ENCODE measurements around the gene TACR1. TPM values are rescaled to one million over a fixed set of nuclear protein-coding genes. Genes with fewer than 3 reads are reported as not detected.
"Not testable (repeated sequence)": the region's sequence is repeated elsewhere in the genome, so short reads cannot be mapped to it uniquely, and the experiment has no call there.

The TACR1 gene
- 1 to 10 TPM in 2 of 3 donors, under 1 TPM in 1; 0.18 to 1.6 (median 1.2) TPM for polyA plus RNA-seq

- H3K27ac ChIP-seq (ENCODE audit: low read depth, low read length) = no peak within 1 kb of the TSS
- WGBS, 3 donors = 1% methylated on average over 46 of the region's 46 CpGs
These were observed at the start of gene TACR1 for GRCh38 chr2:75199428-75200011. Gene TACR1 (minus strand): TSS chr2:75199520. CDS start chr2:75198934, 586 bp downstream.

GRCh38 chr2:75248581-75248980 is 49.3 kb upstream of the TACR1 start:
- not testable (repeated sequence) for H3K27ac ChIP-seq (ENCODE audit: low read depth, low read length)
- 79 to 95% (median 94%) methylated on average over 6 of the region's 6 CpGs for WGBS, 3 donors

GRCh38 chr2:75246441-75247167 is 47.3 kb upstream of the TACR1 start:
- H3K27ac ChIP-seq (ENCODE audit: low read depth, low read length) = no peak overlapping the region
- WGBS, 3 donors = 72 to 76% (median 74%) methylated on average over 7 of the region's 7 CpGs

- WGBS, 3 donors = 85 to 93% (median 92%) methylated on average over 9 of the region's 9 CpGs
- H3K27ac ChIP-seq (ENCODE audit: low read depth, low read length) = no peak overlapping the region
These were observed 43.9 kb upstream of the TACR1 start for GRCh38 chr2:75243219-75243618.

GRCh38 chr2:75241696-75242095 is 42.4 kb upstream of the TACR1 start:
- WGBS, 3 donors = 82 to 93% (median 92%) methylated on average over 4 of the region's 4 CpGs
- H3K27ac ChIP-seq (ENCODE audit: low read depth, low read length) = no peak overlapping the region

- WGBS, 3 donors = 70 to 79% (median 75%) methylated on average over 6 of the region's 6 CpGs
These were observed 39.5 kb upstream of the TACR1 start for GRCh38 chr2:75238670-75239330.

GRCh38 chr2:75237296-75237695 is 38.0 kb upstream of the TACR1 start:
- 95 to 96% (median 95%) methylated on average over 1 of the region's 1 CpG for WGBS, 3 donors
- H3K27ac ChIP-seq (ENCODE audit: low read depth, low read length) = no peak overlapping the region

More at GRCh38 chr2:75238670-75239330, 39.5 kb upstream of the TACR1 start:
- no peak overlapping the region for H3K27ac ChIP-seq (ENCODE audit: low read depth, low read length)

- no peak overlapping the region for H3K27ac ChIP-seq (ENCODE audit: low read depth, low read length)
- WGBS, 3 donors = 84 to 89% (median 87%) methylated on average over 4 of the region's 4 CpGs
These were observed 34.6 kb upstream of the TACR1 start for GRCh38 chr2:75233965-75234364.

GRCh38 chr2:75226617-75227016 is 27.3 kb upstream of the TACR1 start:
- no peak overlapping the region for H3K27ac ChIP-seq (ENCODE audit: low read depth, low read length)
- 81 to 96% (median 91%) methylated on average over 3 of the region's 3 CpGs for WGBS, 3 donors

- WGBS, 3 donors = 41 to 67% (median 59%) methylated on average over 3 of the region's 3 CpGs
- H3K27ac ChIP-seq (ENCODE audit: low read depth, low read length) = no peak overlapping the region
These were observed 26.8 kb upstream of the TACR1 start for GRCh38 chr2:75226099-75226498.

- 87 to 91% (median 90%) methylated on average over 4 of the region's 4 CpGs for WGBS, 3 donors
- H3K27ac ChIP-seq (ENCODE audit: low read depth, low read length) = no peak overlapping the region
These were observed 25.3 kb upstream of the TACR1 start for GRCh38 chr2:75224636-75225094.

GRCh38 chr2:75222527-75222926 is 23.2 kb upstream of the TACR1 start:
- WGBS, 3 donors = 73 to 92% (median 84%) methylated on average over 4 of the region's 4 CpGs
- H3K27ac ChIP-seq (ENCODE audit: low read depth, low read length) = no peak overlapping the region

GRCh38 chr2:75221862-75222261 is 22.5 kb upstream of the TACR1 start:
- H3K27ac ChIP-seq (ENCODE audit: low read depth, low read length) = no peak overlapping the region
- WGBS, 3 donors = 88 to 97% (median 89%) methylated on average over 3 of the region's 3 CpGs

- WGBS, 3 donors = 84 to 89% (median 87%) methylated on average over 4 of the region's 4 CpGs
- H3K27ac ChIP-seq (ENCODE audit: low read depth, low read length) = not testable (repeated sequence)
These were observed 19.9 kb upstream of the TACR1 start for GRCh38 chr2:75219213-75219612.

GRCh38 chr2:75211266-75211770 is 12.0 kb upstream of the TACR1 start:
- WGBS, 3 donors = 82 to 92% (median 87%) methylated on average over 1 of the region's 1 CpG
- no peak overlapping the region for H3K27ac ChIP-seq (ENCODE audit: low read depth, low read length)

- 92 to 98% (median 95%) methylated on average over 3 of the region's 3 CpGs for WGBS, 3 donors
- H3K27ac ChIP-seq (ENCODE audit: low read depth, low read length) = no peak overlapping the region
These were observed 11.1 kb upstream of the TACR1 start for GRCh38 chr2:75210409-75210808.

GRCh38 chr2:75208738-75209137 is 9.4 kb upstream of the TACR1 start:
- WGBS, 3 donors = 52 to 74% (median 73%) methylated on average over 6 of the region's 6 CpGs
- H3K27ac ChIP-seq (ENCODE audit: low read depth, low read length) = no peak overlapping the region

- H3K27ac ChIP-seq (ENCODE audit: low read depth, low read length) = no peak overlapping the region
- 85 to 94% (median 86%) methylated on average over 3 of the region's 3 CpGs for WGBS, 3 donors
These were observed 5.5 kb upstream of the TACR1 start for GRCh38 chr2:75204833-75205232.

- WGBS, 3 donors = 67 to 68% (median 67%) methylated on average over 2 of the region's 2 CpGs
- H3K27ac ChIP-seq (ENCODE audit: low read depth, low read length) = no peak overlapping the region
These were observed 3.0 kb upstream of the TACR1 start for GRCh38 chr2:75202359-75202758.

All from adipose tissue (tissue), 3 donors.